ENCODE data around the gene GJA3.

Gene GJA3

DNA sequence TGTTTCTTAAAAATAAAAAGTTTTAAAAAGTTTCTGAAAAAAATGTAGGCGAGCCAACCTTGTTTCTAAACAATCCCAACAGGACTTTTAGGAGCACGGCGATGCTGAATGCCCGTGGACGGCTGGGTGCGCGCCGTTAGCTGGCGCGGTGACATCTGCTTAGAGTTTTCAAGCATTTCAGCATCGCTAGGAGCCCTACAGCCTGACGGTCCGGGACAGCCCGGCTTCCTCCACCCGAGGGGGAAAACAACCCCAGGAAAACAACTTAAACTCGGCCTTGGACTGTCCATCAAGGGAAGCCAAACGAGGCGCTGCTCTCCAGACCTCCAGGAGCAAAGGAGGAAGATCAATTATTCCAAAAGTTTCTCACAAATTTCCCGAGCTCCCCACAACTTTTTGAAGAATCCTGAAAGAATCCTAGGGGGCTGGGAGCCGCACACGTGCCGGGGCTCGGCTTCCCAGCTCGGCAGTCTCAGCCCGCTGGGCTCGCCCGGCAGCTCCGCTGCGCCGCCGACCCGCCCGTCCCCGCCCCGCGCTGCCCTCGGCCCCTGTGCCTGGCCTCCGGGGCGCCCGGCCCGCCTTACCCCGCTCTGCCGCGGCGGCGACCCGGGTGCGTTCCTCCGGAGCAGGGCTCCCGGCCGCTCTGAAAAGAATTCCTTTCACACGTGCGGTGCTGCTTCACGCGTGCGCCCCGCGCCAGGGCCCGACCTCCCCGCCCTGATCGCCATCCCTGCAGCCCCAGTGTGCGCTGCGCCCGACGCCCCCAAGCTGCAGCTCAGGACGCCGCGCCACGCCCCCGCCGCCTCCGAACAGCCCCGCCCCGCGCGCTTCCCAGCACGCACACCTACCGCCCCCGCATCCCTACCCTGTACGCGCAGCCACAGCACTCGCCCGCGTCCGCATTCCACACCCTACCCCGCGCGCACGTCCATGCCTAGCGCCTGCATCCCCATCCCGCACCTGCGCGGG, at the start of gene GJA3:
Gene GJA3, minus strand, starts transcription at position 747 of the 969 bp plus-strand sequence. CDS start 17,764 bp downstream, outside the sequence.
- DNase-seq (ENCODE audit: low spot score) = peak; percentile 41

DNA sequence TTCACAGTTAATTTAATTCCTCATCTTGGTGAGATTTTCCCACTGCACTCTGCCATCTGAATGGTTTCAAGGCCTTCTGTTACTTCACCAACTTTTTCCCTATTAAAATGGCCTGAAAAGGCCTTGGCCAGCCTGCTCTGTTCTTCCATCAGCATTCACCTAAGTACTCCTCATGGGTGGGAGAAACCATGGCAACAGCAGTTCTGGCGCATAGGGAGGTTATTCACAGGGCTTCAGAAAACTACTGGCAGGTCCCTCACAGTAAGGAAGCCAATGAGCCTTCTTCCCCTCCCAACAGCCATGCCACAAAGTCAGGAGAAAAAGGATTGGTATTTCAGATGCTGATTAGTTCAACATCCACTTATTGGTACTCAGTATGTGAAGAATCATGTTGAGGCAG, 49.1 kb upstream of the GJA3 start:
- DNase-seq (ENCODE audit: low spot score) = no peak

DNA sequence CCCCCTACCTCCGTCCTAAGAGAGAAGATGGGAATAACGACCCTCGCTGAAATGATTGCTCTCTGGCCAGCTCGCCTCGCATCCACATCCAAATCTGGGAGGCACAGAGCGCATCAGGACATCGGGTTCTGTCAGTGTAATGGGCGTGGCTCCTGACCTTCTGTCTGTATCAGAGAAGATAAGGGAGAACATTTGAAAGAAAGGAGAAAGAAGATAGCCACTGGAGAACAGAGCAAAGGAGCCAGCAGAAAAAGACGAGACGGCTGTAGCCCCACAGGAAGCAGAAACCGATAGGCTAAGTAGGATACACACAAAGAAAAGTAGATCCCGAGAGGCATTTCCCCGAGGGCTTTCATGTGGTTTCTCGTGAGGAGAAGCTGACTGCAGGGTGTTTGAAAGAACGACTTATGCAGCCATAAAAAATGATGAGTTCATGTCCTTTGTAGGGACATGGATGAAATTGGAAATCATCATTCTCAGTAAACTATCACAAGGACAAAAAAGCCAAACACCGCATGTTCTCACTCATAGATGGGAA, 45.9 kb upstream of the GJA3 start:
- DNase-seq (ENCODE audit: low spot score) = no peak

DNA sequence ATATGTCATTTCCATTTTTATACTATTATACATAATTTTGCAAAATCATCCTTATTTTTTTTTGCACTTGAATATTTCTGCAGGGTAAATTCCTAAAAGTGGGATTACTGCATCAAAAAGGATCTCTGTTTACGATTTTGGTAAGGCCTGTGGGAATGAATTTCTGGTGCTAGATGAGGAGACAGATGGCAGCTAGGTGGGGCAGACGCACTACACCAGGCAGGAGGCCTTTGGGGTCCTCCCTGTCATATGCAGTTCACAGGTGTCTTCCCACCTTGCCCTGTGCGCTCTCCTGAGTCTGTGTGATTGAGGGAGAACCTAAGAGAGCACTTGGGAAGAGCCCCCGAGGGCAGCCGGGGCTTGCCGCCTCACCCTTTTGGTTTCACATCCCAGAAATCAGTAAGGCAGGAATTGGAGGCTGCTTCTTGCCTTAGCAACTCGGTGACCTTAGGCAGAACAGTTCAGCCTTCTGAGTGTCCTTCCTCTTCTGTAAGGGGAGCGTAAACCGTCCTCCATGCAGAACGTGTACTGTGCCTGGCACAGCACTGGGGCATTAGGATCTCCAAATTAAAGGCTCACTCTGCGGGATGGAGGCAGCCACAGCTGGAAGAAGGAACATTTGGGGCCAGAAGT, 45.3 kb upstream of the GJA3 start:
- no peak for DNase-seq (ENCODE audit: low spot score)

DNA sequence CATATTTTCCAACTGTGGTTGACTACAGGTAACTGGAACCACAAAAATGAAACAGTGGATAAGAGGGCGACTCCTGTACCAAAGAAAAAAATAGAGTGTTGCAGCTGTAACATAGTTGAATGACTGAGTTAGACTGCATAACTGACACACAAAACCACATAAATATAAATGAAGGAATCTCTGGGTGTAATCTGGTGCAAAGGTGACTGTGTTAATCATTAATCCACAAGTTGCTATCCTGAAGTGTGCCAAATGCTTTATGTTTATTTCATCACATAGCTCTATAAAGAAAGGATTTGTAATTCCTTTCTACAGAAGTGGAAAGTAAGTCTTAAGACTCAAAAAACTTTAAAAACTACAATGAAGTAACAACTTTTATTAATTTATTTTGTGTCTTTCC, 37.9 kb upstream of the GJA3 start:
- DNase-seq (ENCODE audit: low spot score) = no peak

DNA sequence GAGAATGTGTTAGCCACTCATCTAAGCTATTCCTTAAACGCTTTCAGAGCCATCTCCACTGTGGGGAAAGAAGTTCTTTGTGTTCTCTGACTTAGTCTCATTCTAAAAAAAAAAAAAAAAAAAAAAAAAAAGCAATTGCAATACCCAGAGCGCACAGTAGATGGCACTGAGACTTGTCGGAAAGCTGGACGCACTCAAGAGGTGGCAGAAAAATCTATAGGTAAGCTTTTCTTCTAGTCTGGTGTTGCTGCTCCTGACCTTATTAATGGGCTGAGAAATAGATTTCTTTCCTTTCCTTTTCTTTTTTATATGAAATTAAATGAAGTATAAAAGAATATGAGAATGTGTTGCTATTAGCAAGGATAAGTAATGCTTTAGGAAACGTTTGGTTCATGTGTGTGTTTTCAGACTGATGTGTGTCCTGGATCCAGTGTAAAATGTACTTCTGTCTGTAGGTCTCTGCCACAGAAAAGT, 36.5 kb upstream of the GJA3 start:
- peak; percentile 56 for DNase-seq (ENCODE audit: low spot score)

DNA sequence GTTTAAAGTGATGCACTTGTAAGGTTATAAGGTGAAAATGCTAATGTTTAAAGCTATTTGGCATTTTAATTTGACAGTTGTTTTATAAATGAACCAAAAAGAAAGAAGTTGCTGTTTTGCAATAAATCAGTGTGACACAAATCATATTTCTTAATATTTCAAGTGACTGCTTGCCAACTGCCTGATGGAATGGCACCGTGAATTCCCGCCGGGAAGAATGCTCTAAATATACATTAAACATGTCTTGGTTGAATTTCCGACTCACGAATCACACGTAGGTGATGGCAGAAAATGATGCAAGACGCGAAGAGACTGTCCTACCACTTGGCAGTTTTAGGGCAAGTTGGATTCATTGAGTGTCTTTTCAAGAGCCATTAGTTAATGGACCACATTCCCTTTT, 34.9 kb upstream of the GJA3 start:
- DNase-seq (ENCODE audit: low spot score) = no peak

DNA sequence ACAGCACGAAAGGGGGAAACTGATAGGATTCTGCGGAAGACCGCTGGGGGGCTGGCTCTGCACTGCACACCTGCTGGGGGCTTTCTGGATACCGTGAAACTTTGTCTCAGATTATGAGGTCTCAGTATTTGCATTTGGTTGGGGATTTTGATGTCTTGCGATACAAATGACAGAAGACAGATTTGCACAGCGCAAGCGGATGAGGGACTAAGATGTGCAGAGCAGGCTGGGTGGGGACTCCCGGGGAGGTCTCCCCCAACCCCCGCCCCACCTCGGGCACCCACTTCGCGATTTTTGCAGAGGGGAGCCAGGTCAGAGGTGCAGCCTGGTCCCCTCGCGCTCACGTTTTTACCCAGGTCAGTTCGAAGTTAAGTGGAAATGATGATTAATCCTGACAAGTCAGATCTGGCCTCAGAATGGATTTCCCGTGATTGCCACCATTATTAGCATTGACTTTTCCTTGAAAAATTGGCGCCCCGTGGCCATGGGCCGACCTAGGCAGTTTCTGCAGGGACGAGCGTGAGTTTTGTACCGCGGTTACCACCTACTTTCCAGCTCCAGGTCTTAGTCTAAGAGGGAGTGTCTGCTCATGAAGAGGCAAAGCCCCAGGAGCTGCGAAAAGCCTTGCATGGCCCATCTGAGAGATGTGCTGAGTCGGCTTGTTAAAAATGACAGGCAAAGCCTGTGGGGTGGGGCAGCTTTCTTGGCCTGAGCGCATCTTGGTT, 33.2 kb upstream of the GJA3 start:
- no peak for DNase-seq (ENCODE audit: low spot score)

DNA sequence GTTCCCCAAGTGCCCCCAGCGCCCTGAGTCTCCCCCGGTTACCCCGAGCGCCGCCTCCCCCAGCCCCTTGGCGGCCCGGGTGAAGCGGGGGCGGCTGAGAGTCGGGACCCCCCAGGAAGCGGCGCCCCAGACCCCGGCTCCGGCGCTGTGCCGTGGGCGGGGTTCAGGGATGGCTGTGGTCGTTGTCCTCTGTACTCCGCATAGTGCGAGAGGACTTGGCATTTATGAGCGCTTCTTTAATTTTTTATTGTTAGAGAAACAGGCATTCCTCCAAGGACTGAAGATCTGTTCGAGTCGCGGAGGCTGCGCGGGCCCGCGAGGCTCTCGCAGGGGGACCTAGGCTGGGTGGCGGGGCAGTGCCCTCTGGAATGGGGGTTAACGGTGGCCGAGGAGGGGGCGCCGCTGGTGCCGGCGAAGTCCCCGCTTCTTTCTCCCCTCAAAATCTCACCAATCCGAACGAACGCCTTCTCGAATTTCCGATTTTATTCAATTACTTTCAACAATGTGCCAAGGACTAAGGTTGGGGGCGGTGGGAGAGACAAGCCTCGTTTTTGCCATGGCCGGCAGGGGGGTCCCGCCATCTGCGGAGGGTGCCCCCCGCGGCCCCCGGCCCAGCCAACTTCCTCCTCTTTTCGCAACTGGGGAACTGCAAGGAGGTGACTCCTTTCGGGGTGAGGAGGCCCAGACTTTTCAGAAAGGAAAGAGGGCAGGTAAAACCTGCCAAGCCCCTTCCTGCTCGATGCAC, 32.5 kb upstream of the GJA3 start:
- no peak for DNase-seq (ENCODE audit: low spot score)

DNA sequence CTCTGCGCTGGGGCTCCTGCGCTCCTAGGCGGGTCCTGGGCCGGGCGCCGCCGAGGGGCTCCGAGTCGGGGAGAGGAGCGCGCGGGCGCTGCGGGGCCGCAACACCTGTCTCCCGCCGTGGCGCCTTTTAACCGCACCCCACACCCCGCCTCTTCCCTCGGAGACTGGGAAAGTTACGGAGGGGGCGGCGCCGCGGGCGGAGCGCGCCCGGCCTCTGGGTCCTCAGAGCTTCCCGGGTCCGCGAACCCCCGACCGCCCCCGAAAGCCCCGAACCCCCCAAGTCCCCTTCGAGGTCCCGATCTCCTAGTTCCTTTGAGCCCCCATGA, 31.9 kb upstream of the GJA3 start, which contains the start of gene GJB2:
Gene GJB2, minus strand, starts transcription at position 103 of the 326 bp plus-strand sequence. CDS start 3,357 bp downstream, outside the sequence.
- DNase-seq (ENCODE audit: low spot score) = no peak

DNA sequence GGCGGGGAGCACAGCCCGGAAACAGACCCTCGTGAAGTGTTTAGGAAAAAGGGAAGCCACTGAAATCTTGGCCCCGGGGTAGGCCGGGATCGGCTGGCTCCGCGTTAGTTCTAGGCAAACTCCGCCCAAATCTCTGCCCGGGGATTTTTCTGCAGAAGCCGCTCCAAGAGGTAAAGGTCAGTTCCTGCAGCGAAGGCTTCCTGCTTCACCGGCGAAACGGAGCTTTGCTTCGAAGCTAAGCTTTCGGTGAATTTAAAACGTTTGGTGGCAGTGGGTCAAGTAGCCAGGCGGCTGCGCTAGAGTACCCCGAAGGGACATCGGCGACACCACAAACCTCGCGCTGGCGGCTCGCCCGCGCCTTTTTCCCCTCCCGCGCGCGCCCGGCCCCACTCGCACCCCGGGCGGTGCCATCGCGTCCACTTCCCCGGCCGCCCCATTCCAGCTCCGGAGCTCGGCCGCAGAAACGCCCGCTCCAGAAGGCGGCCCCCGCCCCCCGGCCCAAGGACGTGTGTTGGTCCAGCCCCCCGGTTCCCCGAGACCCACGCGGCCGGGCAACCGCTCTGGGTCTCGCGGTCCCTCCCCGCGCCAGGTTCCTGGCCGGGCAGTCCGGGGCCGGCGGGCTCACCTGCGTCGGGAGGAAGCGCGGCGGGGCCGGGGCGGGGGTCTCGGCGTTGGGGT, 31.4 kb upstream of the GJA3 start:
- peak; percentile 60 for DNase-seq (ENCODE audit: low spot score)

DNA sequence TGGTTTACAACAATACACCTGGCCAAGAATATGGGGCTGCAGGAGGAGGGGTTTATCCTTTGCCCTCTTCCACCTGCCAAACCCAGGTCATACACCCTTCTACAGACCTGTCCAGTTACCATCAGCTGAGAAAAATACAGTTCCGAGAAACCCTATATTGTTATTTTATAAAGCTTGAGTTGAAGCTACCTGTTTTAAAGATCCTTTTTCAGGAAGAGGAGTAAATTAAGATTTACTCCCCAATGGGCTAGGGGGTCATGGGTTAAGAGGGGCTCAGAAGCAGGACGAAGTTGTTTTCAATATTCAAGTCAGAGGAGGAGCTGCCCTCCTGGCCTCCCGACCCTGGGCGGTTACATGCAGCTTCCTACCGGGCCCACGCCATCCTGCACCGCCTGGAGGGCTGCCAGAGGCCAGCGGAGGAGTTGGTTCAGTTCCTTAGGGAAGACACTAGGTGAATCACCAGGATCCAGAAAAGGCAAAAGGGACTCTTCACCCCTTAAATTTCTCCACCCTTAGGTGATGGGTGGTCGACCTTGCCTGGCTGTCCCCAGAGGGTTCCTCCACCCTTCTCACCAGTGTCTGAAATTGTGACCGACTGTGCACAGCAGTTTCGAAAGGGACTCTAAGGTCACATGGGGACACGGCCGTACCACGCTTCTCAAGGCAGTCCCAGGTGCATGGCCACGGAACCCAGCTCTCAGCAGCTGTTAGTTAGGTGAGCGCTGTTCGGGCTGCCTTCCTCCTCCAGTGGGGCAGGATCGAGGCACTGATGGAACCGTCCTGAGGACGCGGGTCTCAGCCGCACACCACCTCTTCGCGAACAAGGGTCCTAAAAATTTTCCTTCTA, 30.7 kb upstream of the GJA3 start:
- no peak for DNase-seq (ENCODE audit: low spot score)

DNA sequence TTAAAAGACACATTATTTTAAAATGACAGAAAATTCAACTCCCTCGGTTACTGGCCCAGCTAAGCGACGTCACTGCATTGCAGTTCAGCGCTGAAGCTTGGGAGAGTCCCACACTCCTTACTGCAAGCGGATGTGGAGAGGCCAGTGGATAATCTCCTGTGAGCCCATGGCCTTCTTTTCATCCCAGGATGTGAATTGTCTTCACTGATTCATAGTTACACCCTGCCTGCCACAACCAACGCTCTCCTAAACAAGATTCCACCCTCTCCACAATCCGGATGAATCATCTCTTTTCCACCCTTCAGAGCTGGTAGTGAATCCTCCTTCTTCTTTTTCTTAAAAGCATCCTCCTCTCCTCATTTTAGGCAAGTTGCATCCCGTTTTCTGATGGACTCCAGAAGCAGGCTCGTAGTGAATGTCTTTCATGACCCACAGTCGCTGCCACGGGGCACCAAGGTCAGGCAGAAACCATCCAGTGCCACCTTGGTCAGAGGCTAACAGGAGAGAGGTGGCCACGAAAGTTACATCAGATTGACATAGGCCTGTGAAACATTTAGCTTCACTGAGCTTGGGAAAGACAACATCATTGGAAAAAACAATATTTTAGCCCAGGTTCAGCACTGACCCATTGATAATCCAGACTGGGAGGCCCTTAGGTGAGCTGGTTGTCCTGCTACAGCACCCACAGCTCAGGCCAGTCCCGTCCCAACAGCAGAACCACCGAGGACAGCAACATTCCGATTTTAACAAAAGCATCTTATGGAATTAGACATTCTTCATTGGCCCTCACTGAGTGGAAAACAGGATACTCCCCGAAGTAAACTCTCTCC, 29.8 kb upstream of the GJA3 start:
- DNase-seq (ENCODE audit: low spot score) = no peak

DNA sequence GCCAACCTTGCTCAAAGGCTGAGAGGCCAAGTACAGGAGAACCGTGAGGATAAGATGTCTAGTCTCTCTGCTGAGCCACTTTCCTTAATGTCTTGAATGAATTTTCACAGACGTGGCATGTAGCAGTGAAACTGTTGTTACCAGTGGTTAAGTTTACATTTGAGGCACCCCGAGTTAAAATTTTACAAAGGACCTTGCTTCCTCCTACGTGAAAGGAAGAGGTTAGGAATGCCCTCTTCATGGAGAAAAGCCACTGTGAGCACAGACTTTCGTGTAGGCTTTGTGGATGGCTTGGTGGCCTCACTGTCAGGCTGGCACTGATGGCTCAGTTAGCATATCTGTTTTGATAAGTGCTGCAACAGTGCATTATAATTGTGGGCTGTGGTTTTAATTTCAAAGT, 29.2 kb upstream of the GJA3 start:
- DNase-seq (ENCODE audit: low spot score) = no peak

DNA sequence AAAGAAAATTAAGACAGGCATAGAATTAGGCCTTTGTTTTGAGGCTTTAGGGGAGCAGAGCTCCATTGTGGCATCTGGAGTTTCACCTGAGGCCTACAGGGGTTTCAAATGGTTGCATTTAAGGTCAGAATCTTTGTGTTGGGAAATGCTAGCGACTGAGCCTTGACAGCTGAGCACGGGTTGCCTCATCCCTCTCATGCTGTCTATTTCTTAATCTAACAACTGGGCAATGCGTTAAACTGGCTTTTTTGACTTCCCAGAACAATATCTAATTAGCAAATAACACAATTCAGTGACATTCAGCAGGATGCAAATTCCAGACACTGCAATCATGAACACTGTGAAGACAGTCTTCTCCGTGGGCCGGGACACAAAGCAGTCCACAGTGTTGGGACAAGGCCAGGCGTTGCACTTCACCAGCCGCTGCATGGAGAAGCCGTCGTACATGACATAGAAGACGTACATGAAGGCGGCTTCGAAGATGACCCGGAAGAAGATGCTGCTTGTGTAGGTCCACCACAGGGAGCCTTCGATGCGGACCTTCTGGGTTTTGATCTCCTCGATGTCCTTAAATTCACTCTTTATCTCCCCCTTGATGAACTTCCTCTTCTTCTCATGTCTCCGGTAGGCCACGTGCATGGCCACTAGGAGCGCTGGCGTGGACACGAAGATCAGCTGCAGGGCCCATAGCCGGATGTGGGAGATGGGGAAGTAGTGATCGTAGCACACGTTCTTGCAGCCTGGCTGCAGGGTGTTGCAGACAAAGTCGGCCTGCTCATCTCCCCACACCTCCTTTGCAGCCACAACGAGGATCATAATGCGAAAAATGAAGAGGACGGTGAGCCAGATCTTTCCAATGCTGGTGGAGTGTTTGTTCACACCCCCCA, 28.1 kb upstream of the GJA3 start:
- DNase-seq (ENCODE audit: low spot score) = no peak

DNA sequence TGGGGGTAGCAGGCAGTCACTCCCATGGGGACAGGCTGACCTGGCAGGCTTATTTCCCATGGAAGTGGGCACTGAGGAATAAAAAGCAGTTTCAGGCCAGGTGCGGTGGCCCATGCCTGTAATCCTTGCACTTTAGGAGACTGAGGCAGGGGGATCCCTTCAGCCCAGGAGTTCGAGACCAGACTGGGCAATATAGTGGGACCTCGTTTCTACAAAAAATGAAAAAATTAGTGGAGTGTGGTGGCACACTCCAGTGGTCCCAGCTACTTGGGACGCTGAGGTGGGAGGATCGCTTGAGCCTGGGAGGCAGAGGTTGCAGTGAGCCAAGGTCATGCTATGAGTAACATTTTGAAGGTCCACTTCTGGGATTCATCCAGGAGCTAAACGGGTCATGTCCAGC, 25.9 kb upstream of the GJA3 start:
- no peak for DNase-seq (ENCODE audit: low spot score)

DNA sequence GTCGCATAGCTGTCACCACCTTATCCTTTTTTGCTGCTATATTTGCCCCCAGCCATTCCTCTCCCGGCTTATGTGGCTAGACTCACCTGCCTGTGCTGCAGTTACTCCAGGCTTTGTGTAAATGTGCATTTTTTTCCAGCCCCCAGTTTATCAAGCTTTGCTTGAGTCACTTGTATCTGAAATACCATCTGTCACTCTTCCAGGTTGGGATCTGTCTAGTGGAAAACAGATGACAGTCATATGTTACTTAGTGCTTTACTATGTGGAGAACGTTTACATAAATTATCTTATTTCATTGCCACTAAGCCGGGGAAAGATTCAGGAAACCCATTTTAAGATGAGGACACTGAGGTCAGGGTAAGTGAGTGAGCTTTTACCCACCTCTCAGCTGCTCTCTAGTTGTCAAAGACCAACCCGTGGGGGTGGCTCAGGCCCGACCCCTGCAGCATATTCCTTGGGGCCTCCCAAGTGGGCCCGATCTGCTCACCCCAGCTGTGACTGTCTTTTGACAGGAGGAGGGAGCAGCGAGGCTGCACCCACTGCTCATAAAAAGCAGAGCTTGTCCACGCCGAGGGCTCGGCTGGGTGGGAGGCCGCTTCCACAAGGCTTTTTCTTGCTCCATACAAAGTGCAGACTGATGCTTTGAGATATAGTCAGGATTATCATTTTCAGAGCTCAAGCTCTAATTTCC, 24.7 kb upstream of the GJA3 start:
- DNase-seq (ENCODE audit: low spot score) = no peak

Data from HuH-7.5 (cell line).